Inflammatory macrophage treated with lipopolysaccharide for 4 hours (primary cell): Measurements from ENCODE around the gene FAM180A.
"Not testable (repeated sequence)": the region's sequence is repeated elsewhere in the genome, so short reads cannot be mapped to it uniquely, and the experiment has no call there.

ENCODE experiments used
- DNase-seq: peaks from one replicate; pipeline ENCODE4 v3.0.0-alpha.2; 2020

FAM180A gene

DNA sequence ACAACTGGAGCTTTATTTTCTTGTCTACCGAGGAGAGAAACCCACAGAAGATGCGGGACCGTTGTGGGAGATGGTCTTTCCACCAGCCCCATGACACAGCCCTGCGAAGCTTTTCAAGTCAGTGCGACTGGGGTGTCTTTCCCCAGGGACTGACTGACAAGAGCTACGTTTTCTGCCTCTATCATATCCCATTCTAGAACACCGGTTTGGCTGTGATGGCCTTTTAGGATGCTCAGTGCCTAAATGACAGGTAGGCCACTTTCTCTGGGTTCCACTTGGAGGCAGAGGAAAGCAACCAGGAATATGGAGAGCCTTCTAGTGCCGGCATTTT is 37.5 kb downstream of the FAM180A start:
- DNase-seq, result no peak

GRCh38 chr7:135710417-135711138 is 38.0 kb downstream of the FAM180A start:
- DNase-seq, result peak; percentile 5

GRCh38 chr7:135709508-135709907 is 39.1 kb downstream of the FAM180A start:
- DNase-seq, result no peak

DNA sequence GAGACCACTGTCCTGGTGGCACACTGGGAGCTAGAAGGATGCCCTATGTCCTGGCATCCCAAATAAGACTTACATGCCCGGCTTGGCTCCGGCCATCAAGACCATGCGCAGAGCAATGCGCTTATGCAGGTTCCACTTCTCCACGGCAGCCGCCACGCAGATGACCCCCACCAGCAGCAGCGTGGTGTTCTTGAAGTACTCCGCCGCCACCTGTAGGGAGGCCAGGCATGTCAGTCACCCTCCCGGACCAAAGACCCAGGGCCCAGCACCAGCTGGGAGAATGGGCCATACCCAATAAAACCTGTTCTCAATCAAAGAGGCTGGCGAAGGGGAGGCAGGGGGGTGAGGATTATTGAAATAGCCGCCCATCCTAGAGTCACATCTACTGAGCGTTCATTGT is 40.6 kb downstream of the FAM180A start:
- DNase-seq, result no peak

DNA sequence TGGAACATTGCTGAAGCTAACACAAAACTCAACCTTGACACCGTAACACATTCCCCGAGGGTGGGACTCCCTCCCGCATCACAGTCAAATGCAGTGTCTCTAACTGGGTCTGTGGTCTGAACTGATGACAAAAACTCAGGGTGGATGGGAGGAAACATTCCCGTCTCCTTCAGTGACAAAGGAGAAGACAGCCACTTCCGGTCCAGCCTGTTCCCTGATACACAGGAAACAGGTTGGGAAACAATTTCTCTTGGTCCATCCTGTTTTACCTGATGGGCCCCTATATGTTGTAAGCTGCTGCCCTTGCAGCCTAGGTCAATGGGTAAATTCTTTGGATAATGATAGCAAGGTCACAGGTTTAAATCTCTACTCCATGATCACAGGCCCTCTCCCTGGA is 41.0 kb downstream of the FAM180A start:
- DNase-seq, result no peak

DNA sequence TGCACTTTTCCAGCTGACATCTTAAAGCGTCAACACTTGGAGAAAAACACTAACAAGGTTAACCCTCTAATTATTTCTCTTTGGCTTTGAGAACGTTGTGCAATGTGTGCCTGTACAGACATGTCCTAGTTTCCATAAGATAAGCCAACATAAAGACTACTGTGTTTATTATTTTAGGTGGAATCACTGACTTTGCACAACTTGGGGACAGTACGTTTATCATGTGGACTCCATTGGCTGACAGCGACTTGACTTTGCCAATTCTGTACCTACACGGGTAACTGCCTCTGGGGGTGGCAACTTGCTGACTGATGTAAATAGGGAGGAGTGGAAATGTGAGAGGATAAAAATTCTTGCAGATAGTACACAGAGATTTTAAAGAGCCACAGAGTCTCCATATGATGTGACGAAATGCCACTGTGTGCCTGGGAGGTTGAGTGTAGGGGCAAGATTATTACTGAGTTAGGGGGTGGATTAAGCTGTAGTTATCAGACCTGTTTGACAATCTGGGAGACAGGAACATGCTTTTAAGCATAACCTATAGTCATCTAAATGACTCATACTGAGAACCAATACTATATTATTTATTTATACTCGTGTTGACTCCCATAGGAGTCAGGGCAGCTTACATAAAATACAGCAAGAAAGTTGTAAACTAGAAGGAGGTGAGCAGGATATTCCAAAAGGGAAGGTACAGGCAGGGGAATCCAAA is 41.6 kb downstream of the FAM180A start:
- DNase-seq, result no peak

GRCh38 chr7:135706038-135706742 is 42.4 kb downstream of the FAM180A start:
- no peak for DNase-seq

GRCh38 chr7:135704698-135705097 is 43.9 kb downstream of the FAM180A start:
- DNase-seq, result no peak

- DNase-seq, result no peak
These were observed 44.5 kb downstream of the FAM180A start for GRCh38 chr7:135704074-135704473.

DNA sequence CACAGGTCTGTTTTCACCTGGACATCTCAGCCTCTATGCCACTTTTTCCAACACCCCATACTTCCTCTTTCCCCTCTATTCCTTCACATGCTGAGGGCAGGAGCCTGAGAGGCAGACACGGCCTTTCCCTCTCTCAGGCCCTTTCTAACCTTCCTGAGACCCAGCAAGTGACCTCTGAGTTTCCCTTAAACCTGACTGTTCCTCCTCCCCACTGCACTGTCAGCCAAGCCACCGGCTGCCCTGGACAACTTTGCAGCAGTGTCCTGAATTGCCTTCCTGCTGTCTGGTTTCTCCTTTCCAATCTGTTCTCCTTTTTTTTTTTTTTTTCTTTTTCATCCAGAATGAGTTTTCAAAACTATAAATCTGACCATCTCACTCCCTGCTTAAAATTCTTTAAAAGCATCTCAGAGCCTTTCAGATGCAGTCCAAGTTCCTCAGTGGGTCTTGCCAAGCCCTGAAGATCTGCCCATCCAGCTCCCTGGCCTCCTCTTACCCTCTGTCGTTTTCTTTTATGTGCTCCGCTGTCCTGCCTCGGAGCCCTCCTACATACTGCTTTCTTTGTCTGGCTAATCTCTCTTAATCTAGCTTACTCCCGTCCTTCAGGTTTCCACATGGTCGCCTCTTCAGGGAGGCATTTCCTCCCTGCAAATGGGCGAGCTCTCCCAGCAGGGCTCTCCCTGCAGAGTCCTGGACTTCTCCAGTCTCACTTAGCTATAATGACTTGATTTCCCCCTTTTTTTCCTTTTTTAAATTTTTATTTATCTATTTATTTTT is 51.1 kb downstream of the FAM180A start:
- no peak for DNase-seq

DNA sequence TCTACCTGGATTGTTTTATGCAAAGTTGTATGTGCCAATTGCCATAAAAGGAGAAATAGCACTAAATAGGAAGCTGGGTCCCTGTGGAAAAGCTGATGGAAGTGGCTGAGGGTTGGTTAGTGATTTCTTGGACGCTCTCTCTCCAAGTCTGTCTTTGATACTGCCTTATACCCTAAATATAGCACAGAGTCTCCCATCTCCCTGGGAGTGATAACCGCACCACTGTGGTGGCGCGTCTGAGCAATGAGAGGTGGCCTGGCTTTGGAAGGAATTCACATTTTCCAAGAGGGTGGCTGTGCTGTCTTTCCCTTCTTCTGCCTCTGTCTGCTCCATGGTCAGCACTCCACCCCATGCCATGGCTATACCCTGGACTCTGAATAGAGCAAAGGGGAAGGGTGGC is 55.1 kb downstream of the FAM180A start:
- DNase-seq, result no peak

DNA sequence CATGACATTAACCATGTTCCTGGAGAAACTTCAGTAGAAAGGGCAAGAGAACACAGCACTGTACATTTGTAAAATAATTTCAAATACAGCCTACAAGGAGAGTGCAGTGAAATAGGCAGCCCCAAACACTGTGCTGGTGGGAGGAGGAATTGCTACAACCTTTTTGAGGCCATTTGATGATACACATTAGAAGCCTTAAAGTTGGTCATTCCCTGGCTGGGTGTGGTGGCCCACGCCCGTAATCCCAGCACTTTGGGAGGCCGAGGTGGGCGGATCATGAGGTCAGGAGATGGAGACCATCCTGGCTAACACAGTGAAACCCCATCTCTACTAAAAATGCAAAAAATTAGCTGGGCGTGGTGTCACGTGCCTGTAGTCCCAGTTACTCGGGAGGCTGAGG is 56.0 kb downstream of the FAM180A start:
- not testable (repeated sequence) for DNase-seq

DNA sequence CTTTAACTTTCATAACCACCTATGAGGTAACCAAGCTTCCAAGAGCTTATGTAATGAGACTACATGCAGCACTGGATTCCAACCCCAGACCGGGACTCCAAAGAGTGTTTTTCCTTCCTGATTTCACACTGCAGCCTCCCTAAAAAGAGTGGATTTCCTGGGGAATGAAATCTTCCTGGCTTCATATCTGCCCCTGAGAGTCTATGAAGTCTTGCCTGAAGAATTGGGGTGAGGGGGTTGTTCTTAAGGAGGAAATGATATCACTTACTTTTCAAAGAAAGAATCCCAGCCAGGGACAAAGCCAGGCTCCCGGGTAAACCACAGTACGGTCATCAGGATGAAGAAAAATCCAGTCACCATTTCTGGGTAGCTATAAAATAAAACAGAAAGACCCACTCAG is 56.6 kb downstream of the FAM180A start:
- DNase-seq, result peak; percentile 15

- no peak for DNase-seq
These were observed 58.0 kb downstream of the FAM180A start for GRCh38 chr7:135690566-135690965.

- DNase-seq, result no peak
These were observed 61.1 kb downstream of the FAM180A start for GRCh38 chr7:135687466-135687865.

- no peak for DNase-seq
These were observed 63.1 kb downstream of the FAM180A start for GRCh38 chr7:135685306-135686084.

DNA sequence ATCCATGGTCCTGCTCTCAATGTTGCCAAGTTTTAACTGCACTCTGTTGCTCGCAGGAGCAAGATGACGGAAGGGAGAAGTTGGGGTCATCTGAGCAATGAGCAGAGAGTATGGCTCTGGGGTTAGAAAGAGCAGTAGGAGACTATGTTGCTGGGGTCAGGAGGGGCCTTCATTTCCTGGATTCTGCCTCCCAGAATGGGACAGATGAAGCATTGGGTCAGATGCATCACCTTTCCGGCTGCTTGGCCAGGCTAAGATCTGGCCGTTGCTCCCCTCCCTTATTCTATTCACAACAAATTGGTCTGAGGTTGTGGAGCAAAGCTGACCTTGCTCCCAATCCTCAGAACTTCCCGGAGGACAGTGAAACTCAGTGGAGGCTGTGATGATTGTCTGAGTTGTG is 63.9 kb downstream of the FAM180A start:
- no peak for DNase-seq

GRCh38 chr7:135684136-135684535 is 64.5 kb downstream of the FAM180A start:
- DNase-seq, result no peak

GRCh38 chr7:135683609-135684008 is 65.0 kb downstream of the FAM180A start:
- DNase-seq, result no peak

DNA sequence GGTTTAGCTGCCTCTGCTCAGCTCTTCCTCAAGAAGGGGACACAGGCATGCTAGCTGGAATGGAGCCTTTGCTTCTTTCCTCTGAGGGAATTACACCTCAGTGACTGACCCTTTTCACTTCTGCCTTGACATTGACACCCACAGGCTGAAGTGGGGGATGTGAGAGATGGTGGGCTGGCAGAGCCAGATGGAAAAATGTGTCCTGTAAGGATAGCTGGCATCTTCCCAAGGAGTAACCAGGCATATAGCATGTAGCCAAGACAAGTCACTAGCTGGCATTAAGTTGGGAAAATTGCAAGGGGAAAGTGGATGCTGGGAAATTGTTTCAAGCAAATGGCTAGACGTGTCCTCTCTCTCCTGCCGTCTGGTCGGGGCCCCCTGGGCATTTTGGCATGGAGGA is 66.4 kb downstream of the FAM180A start:
- DNase-seq, result no peak

DNA sequence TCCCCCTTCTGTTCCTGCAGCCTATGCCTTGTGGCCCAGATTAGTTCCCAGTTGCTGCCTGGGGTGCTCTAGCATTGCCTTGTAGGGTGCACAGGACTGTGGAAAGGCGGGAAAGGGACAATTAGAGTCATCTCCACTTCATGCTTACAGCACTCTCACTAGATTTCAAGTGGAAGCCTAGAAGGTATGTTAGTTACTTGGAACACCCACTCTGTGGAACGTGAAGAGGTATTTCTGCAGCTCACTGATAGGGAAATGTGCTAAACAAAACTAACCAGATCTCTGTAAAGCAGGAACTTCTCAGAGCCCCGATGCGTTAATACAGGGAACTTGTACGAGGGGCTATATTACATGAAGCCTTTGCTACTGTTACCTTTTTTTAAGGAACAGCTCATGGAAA is 66.9 kb downstream of the FAM180A start:
- DNase-seq, result no peak
